Ovary (tissue), 9 donors: ENCODE measurements around the gene SPECC1. TPM values are rescaled to one million over a fixed set of nuclear protein-coding genes. Genes with fewer than 3 reads are reported as not detected.
A peak's percentile ranks its signal among the peaks of the same experiment; 100 is the strongest.

Source experiments
- DNase-seq, 5 donors: peaks; one replicate each; pipeline ENCODE4 v3.0.0-alpha.2; 2019 to 2020
- H3K27ac ChIP-seq, 2 donors: fragments of 200-600 bp; one replicate each; pipeline versions ENCODE4 v1.5.1 to v1.8.0; 2019 to 2022
- H3K27me3 ChIP-seq: fragments of 200-600 bp; one replicate; pipeline ENCODE4 v1.8.0; 2022
- H3K36me3 ChIP-seq: fragments of 200-600 bp; sonication (generic); one replicate; pipeline ENCODE4 v1.5.1; 2019
- H3K4me1 ChIP-seq: one replicate; pipeline ENCODE4 v1.8.1; 2013; ENCODE audit warnings: mild to moderate bottlenecking, moderate library complexity; ENCODE audit not compliant: insufficient read depth
- H3K4me3 ChIP-seq: fragments of 200-600 bp; sonication (generic); one replicate; pipeline ENCODE4 v1.5.1; 2017
- H3K9me3 ChIP-seq, 2 donors: fragments of 200-600 bp in 1 of 2; sonication (generic) in 1 of 2; one replicate each; pipeline versions ENCODE4 v1.5.1 to v1.8.1; 2013 to 2019; ENCODE audit warnings: mild to moderate bottlenecking in 1 of 2, moderate library complexity in 1 of 2
- EP300 ChIP-seq: sonication (generic); formaldehyde crosslinking; IDR thresholded peaks from one replicate; pipeline ENCODE4 v1.6.1; 2017; ENCODE audit warnings: antibody characterized with exemption
- POLR2A ChIP-seq: fragments of 450-650 bp; IDR thresholded peaks from one replicate; pipeline ENCODE4 v1.6.1; 2017; ENCODE audit warnings: antibody characterized with exemption, mild to moderate bottlenecking, moderate library complexity
- WGBS, 3 donors: extraction: QIAGEN DNeasy Blood & Tissue Kit in 1 of 3; methylation state at CpG; one replicate each; pipeline versions ENCODE4 v1.1.5 to v1.1.7; 2013 to 2017; 5-methylcytosine and 5-hydroxymethylcytosine counted together
- intact Hi-C, 4 donors: fragments of 100-400 bp; cut with DNase I; formaldehyde crosslinking; loops; one replicate each; pipeline versions ENCODE4 v1.11.0 to v1.15.1; 2022 to 2023
- polyA plus RNA-seq, 2 donors: library from polyadenylated mRNA; stranded (reverse); fragments of 200-250 nt in 1 of 2; fragments of 350-450 nt in 1 of 2; fragmentation: Illumina TruSeq in 1 of 2; extraction: RNeasy Lipid Tissue Mini Kit (QIAGEN cat#74804) in 1 of 2; gene quantifications; one replicate each; pipeline ENCODE4 v1.2.3, GENCODE V29; 2013 to 2014
- total RNA-seq, 7 donors: library from RNA; depleted of rRNA in 2 of 7; stranded (reverse); fragments of >200 nt in 2 of 7; fragmentation: NEBNext Ultra II Directional in 3 of 7; extraction: Animal tissue kit (Norgen Biotek cat#: 25700) in 3 of 7; gene quantifications; one replicate each; pipeline versions ENCODE4 v1.1.0 to v1.2.4, GENCODE V29; 2016 to 2023
- TF ChIP-seq, protein P1 (sequence below), 3 donors: fragments of 450-650 bp in 2 of 3; fragments of 200-600 bp in 1 of 3; IDR thresholded peaks; one replicate each; pipeline versions ENCODE4 v1.5.1 to v1.8.0; 2016 to 2022; ENCODE audit warnings: antibody characterized with exemption in 3 of 3, mild to moderate bottlenecking in 1 of 3
- donor health status: DM: no; HTN: no; CAD: no; lungs with moderate emphysema.
- donor health status: DM: no; HTN: no; CAD: no.
- donor health status: Bipolar disorder and iron deficiency.
- donor health status: DM: yes; HTN: yes; CAD: no.
- donor health status: DM: no; HTN: no; CAD: no.
- donor health status: DM: yes; HTN: yes; CAD: no.

SPECC1 gene
- total and polyA plus RNA-seq, 9 donors = 34.7 to 86.5 (median 66.1) TPM

DNA sequence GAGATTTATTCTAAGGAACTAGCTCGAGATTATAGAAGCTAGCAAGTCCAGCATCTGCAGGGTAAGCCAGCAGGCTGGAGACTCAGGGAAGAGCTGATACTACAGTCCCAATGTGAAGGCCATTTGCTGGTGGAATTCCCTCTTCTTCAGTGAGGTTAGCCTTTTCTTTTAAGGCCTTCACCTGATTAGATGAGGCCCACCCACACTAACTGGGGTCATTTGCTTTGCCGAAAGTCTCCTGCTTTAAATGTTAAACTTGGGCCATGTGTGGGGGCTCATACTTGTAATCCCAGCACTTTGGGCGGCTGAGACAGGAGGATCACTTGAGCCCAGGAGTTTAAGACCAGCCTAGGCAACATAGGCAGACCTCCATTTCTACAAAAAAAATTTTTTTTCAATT lies 289.9 kb downstream of the SPECC1 start:
- TF ChIP-seq, protein P1, sequence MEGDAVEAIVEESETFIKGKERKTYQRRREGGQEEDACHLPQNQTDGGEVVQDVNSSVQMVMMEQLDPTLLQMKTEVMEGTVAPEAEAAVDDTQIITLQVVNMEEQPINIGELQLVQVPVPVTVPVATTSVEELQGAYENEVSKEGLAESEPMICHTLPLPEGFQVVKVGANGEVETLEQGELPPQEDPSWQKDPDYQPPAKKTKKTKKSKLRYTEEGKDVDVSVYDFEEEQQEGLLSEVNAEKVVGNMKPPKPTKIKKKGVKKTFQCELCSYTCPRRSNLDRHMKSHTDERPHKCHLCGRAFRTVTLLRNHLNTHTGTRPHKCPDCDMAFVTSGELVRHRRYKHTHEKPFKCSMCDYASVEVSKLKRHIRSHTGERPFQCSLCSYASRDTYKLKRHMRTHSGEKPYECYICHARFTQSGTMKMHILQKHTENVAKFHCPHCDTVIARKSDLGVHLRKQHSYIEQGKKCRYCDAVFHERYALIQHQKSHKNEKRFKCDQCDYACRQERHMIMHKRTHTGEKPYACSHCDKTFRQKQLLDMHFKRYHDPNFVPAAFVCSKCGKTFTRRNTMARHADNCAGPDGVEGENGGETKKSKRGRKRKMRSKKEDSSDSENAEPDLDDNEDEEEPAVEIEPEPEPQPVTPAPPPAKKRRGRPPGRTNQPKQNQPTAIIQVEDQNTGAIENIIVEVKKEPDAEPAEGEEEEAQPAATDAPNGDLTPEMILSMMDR (IDR thresholded peaks at IDR 0.05) = no peak
- TF ChIP-seq EP300 (no peak), POLR2A (no peak)
- no peaks in the 10 kb centered on the region for H3K9me3 ChIP-seq
- no peak for DNase-seq
- H3K4me3 ChIP-seq = no peak overlapping the region
- 87 to 98% (median 91%) methylated on average over 3 of the region's 3 CpGs for WGBS, 3 donors
- no peak overlapping the region for H3K27ac ChIP-seq
- H3K27me3 ChIP-seq = no peaks in the 10 kb centered on the region
- intact Hi-C loops = no loop called here
- H3K4me1 ChIP-seq = peaks cover 18% of the 10 kb centered on the region
- no peaks in the 10 kb centered on the region for H3K36me3 ChIP-seq

- Histone ChIP-seq H3K36me3 (no peaks in the 10 kb centered on the region), H3K4me1 (peaks cover 18% of the 10 kb centered on the region), H3K9me3 (no peaks in the 10 kb centered on the region), H3K4me3 (no peak overlapping the region), H3K27me3 (no peaks in the 10 kb centered on the region), H3K27ac (peak overlapping the region; percentile 86 to 90)
- DNase-seq = peak; percentile 65 to 75 (median 66)
- intact Hi-C loops = no loop called here
- TF ChIP-seq EP300 (no peak), POLR2A (no peak)
- TF ChIP-seq, protein P1 (IDR thresholded peaks at IDR 0.05) = no peak
- WGBS, 3 donors = 14 to 24% (median 22%) methylated on average over 9 of the region's 9 CpGs
Measured at GRCh38 chr17:20300436-20300934, 291.3 kb downstream of the SPECC1 start.

- TF ChIP-seq EP300 = no peak
- TF ChIP-seq POLR2A = no peak
- H3K9me3 ChIP-seq = no peaks in the 10 kb centered on the region
- H3K4me1 ChIP-seq = peaks cover 18% of the 10 kb centered on the region
- H3K4me3 ChIP-seq = no peak overlapping the region
- H3K27me3 ChIP-seq = no peaks in the 10 kb centered on the region
- peak overlapping the region in 1 of 2 donors; percentile 86 for H3K27ac ChIP-seq
- no peaks in the 10 kb centered on the region for H3K36me3 ChIP-seq
- 34 to 57% (median 34%) methylated on average over 9 of the region's 9 CpGs for WGBS, 3 donors
- intact Hi-C loops = no loop called here
- peak; percentile 51 to 83 (median 62) for DNase-seq
Measured at GRCh38 chr17:20302246-20302917, 293.2 kb downstream of the SPECC1 start.

DNA sequence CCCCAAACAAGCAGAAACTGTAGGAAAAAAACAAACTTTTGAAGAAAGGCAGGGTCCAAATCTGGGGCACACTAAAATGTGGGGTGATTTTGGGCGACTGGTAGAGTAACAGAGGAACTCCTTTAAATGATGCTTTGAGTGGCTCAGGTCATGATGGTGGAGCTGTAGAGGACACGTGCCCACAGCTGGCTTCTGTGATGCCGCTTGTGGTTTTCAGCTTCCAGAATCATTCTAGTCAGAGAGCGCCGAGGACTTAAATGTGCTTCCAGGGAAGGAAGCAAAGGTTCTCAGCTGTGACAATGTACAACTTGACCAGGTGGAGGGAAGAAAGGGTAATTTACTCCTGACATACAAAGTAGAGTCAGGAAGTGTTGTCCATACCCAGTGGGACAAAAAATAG lies 295.8 kb downstream of the SPECC1 start:
- Histone ChIP-seq H3K27ac (no peak overlapping the region), H3K27me3 (no peaks in the 10 kb centered on the region), H3K4me1 (peaks cover 18% of the 10 kb centered on the region), H3K4me3 (no peak overlapping the region), H3K36me3 (no peaks in the 10 kb centered on the region), H3K9me3 (no peaks in the 10 kb centered on the region)
- TF ChIP-seq POLR2A = no peak
- TF ChIP-seq, protein P1 (IDR thresholded peaks at IDR 0.05) = no peak
- no peak for TF ChIP-seq EP300
- 97 to 98% (median 98%) methylated on average over 5 of the region's 5 CpGs for WGBS, 3 donors
- intact Hi-C loops = no loop called here
- DNase-seq = no peak

DNA sequence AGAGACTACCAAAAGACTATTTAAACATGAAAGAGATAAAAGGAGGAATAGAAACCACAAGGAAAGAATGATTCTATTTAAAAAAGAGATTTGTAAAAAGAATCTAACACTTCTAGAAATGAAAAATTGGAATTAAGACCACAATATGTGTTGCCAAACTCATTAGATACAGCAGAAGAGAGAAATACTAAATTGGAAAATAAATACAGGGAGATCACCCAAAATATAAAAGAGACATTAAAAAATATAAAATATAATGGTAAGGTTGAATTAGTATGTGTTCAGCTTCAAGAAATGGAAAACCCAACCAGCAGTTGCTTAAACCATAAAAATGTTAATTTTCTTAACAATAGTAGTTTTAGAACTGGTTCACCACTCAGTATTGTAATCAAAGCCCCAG lies 297.8 kb downstream of the SPECC1 start:
- H3K27ac ChIP-seq = no peak overlapping the region
- DNase-seq = no peak
- no peak overlapping the region for H3K4me3 ChIP-seq
- no peaks in the 10 kb centered on the region for H3K9me3 ChIP-seq
- no peaks in the 10 kb centered on the region for H3K27me3 ChIP-seq
- no peak for TF ChIP-seq EP300
- TF ChIP-seq POLR2A = no peak
- TF ChIP-seq, protein P1 (IDR thresholded peaks at IDR 0.05) = no peak
- peaks cover 7% of the 10 kb centered on the region for H3K4me1 ChIP-seq
- no peaks in the 10 kb centered on the region for H3K36me3 ChIP-seq
- intact Hi-C loops = no loop called here
